PFSK-1 (cell line): ENCODE data around the gene SLC25A33.

Experiments used
- FOXP2 ChIP-seq: optimal IDR thresholded peaks from 2 replicates; pipeline ENCODE3; 2011; ENCODE audit warnings: borderline replicate concordance, control low read depth, inconsistent platforms; ENCODE audit not compliant: insufficient read depth; ENCODE audit errors: extremely low read length, extremely low read depth
- POLR2AphosphoS5 ChIP-seq: IDR thresholded peaks from 2 replicates; pipeline ENCODE4 v1.6.1; 2012; ENCODE audit warnings: low read depth, mild to moderate bottlenecking, control low read depth, low read length, moderate library complexity
- REST ChIP-seq, 2 experiments: IDR thresholded peaks; 2 replicates each; pipeline versions ENCODE4 v1.6.1 to v1.8.0; 2011 to 2012; ENCODE audit warnings: low read depth in 2 of 2, low read length in 2 of 2, control low read depth in 1 of 2, inconsistent platforms in 1 of 2, mild to moderate bottlenecking in 1 of 2, moderate library complexity in 1 of 2; ENCODE audit not compliant: insufficient read depth in 1 of 2
- SIN3A ChIP-seq: IDR thresholded peaks from 2 replicates; pipeline ENCODE4 v1.6.1; 2012; ENCODE audit warnings: mild to moderate bottlenecking, low read length, moderate library complexity, borderline replicate concordance; ENCODE audit not compliant: insufficient read depth
- TAF1 ChIP-seq: IDR thresholded peaks from 2 replicates; pipeline ENCODE4 v1.6.1; 2012; ENCODE audit warnings: low read length, control low read depth, borderline replicate concordance; ENCODE audit not compliant: insufficient read depth

SLC25A33 gene

GRCh38 chr1:9561429-9561828, 22.2 kb downstream of the SLC25A33 start:
- TF ChIP-seq TAF1, result no peak

GRCh38 chr1:9569267-9569666, 30.0 kb downstream of the SLC25A33 start:
- no peak for TF ChIP-seq SIN3A
- no peak for TF ChIP-seq REST (IDR thresholded peaks at IDR 0.05; ENCODE audit: insufficient read depth in 1 of 2, low read depth in 2 of 2, low read length in 2 of 2)
- TF ChIP-seq FOXP2, result no peak
- TF ChIP-seq TAF1, result no peak
- TF ChIP-seq POLR2AphosphoS5, result no peak

- TF ChIP-seq TAF1 (no peak), SIN3A (no peak), POLR2AphosphoS5 (no peak), REST (IDR thresholded peaks at IDR 0.05; ENCODE audit: insufficient read depth in 1 of 2, low read depth in 2 of 2, low read length in 2 of 2) (no peak), FOXP2 (no peak)
Measured at GRCh38 chr1:9573723-9574122, 34.5 kb downstream of the SLC25A33 start.

GRCh38 chr1:9575486-9575885, 36.2 kb downstream of the SLC25A33 start:
- no peak for TF ChIP-seq POLR2AphosphoS5
- TF ChIP-seq TAF1, result no peak
- TF ChIP-seq REST (IDR thresholded peaks at IDR 0.05; ENCODE audit: insufficient read depth in 1 of 2, low read depth in 2 of 2, low read length in 2 of 2), result no peak
- TF ChIP-seq SIN3A, result no peak
- no peak for TF ChIP-seq FOXP2

- no peak for TF ChIP-seq FOXP2
- no peak for TF ChIP-seq REST (IDR thresholded peaks at IDR 0.05; ENCODE audit: insufficient read depth in 1 of 2, low read depth in 2 of 2, low read length in 2 of 2)
- TF ChIP-seq POLR2AphosphoS5, result no peak
- TF ChIP-seq TAF1, result no peak
- no peak for TF ChIP-seq SIN3A
Measured at GRCh38 chr1:9576903-9577302, 37.6 kb downstream of the SLC25A33 start.
